ENCODE data around the gene MAB21L4.

- TF ChIP-seq CTCF (conservative IDR thresholded peaks at IDR 0.05; ENCODE audit: low read length) (no peak), EZH2phosphoT487 (IDR thresholded peaks at IDR 0.05; ENCODE audit: borderline replicate concordance, low read depth, low read length) (no peak)
Observed at GRCh38 chr2:240927390-240927781, 31.4 kb upstream of the MAB21L4 start.

Measured in OCI-LY7 (cell line).